ENCODE results near the gene CD247. TPM values are rescaled to one million over a fixed set of nuclear protein-coding genes. Genes with fewer than 3 reads are reported as not detected.

The CD247 gene
- total RNA-seq, 1 donor from 2014 or later: 9.8 TPM

DNA sequence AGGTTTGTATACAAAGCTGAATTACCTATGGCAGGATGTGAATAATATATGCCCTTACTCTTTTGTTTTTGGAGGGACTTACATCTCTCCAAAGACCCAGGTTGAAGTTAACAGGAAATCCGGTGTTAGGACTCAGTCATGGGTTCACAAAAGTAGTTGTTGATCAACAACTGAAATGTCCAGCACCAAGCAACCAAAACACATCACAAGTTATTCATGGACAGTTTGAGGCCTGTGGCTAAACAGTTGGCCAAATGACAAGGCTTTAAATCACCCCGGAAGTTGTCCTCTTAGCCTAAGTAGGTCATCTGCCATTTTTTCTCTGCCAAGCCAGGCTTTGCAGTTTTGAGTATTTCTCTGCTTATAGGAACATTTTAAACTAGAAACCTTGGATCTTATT is 89.9 kb downstream of the CD247 start:
- intact Hi-C loops (cut with DNase I): no loop called here
- Histone ChIP-seq H3K4me3 (no peak overlapping the region), H3K9me3 (no peaks in the 10 kb centered on the region), H3K27me3 (no peaks in the 10 kb centered on the region), H3K4me1 (peaks cover 17% of the 10 kb centered on the region), H3K36me3 (no peaks in the 10 kb centered on the region), H3K27ac (no peak overlapping the region)
- TF ChIP-seq, protein P1, sequence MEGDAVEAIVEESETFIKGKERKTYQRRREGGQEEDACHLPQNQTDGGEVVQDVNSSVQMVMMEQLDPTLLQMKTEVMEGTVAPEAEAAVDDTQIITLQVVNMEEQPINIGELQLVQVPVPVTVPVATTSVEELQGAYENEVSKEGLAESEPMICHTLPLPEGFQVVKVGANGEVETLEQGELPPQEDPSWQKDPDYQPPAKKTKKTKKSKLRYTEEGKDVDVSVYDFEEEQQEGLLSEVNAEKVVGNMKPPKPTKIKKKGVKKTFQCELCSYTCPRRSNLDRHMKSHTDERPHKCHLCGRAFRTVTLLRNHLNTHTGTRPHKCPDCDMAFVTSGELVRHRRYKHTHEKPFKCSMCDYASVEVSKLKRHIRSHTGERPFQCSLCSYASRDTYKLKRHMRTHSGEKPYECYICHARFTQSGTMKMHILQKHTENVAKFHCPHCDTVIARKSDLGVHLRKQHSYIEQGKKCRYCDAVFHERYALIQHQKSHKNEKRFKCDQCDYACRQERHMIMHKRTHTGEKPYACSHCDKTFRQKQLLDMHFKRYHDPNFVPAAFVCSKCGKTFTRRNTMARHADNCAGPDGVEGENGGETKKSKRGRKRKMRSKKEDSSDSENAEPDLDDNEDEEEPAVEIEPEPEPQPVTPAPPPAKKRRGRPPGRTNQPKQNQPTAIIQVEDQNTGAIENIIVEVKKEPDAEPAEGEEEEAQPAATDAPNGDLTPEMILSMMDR (IDR thresholded peaks at IDR 0.05): no peak
- TF ChIP-seq POLR2A (IDR thresholded peaks at IDR 0.05) (no peak), POLR2AphosphoS5 (IDR thresholded peaks at IDR 0.05; ENCODE audit: insufficient read depth in 1 of 2, low read depth in 1 of 2) (no peak)
- no peak for DNase-seq (ENCODE audit: extremely low spot score in 2 of 2)

GRCh38 chr1:167427848-167428247 is 90.5 kb downstream of the CD247 start:
- no peak overlapping the region for H3K4me3 ChIP-seq
- no peaks in the 10 kb centered on the region for H3K27me3 ChIP-seq
- intact Hi-C loops (cut with DNase I): no loop called here
- H3K36me3 ChIP-seq: no peaks in the 10 kb centered on the region
- H3K27ac ChIP-seq: no peak overlapping the region
- no peaks in the 10 kb centered on the region for H3K9me3 ChIP-seq
- peaks cover 21% of the 10 kb centered on the region for H3K4me1 ChIP-seq
- no peak for DNase-seq (ENCODE audit: extremely low spot score in 2 of 2)
- TF ChIP-seq POLR2AphosphoS5 (IDR thresholded peaks at IDR 0.05; ENCODE audit: insufficient read depth in 1 of 2, low read depth in 1 of 2) (no peak), POLR2A (IDR thresholded peaks at IDR 0.05) (no peak)
- TF ChIP-seq, protein P1 (IDR thresholded peaks at IDR 0.05): no peak

- intact Hi-C loops (cut with DNase I): no loop called here
- DNase-seq (ENCODE audit: extremely low spot score in 2 of 2): no peak
- Histone ChIP-seq H3K4me1 (peaks cover 21% of the 10 kb centered on the region), H3K27ac (no peak overlapping the region), H3K36me3 (no peaks in the 10 kb centered on the region), H3K9me3 (no peaks in the 10 kb centered on the region), H3K4me3 (no peak overlapping the region), H3K27me3 (no peaks in the 10 kb centered on the region)
- TF ChIP-seq POLR2A (IDR thresholded peaks at IDR 0.05) (no peak), POLR2AphosphoS5 (IDR thresholded peaks at IDR 0.05; ENCODE audit: insufficient read depth in 1 of 2, low read depth in 1 of 2) (no peak)
- TF ChIP-seq, protein P1 (IDR thresholded peaks at IDR 0.05): no peak
Observed at GRCh38 chr1:167426716-167427115, 91.6 kb downstream of the CD247 start.

DNA sequence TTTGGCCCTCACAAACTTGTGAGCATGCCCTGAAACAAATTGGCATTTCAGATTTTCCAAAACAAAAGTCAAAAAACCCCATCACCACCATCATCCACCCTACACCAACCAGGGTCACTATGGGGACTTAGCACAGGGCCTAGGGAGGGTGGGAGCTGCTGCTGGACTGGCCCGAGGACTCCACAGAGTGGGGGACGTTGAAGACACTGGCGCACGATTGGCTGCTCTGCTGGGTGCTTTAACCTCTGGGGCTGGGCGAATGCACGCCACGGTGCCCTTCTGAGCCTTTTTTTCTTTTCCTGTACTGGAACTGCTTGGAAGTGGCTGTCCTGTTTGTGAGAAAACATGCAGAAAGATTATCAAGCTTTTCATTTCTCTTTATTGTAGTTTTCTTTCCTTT is 92.8 kb downstream of the CD247 start:
- H3K36me3 ChIP-seq: no peaks in the 10 kb centered on the region

More for the DNA sequence above, 92.8 kb downstream of the CD247 start:
- Histone ChIP-seq H3K27ac (no peak overlapping the region), H3K4me3 (no peak overlapping the region), H3K27me3 (no peaks in the 10 kb centered on the region), H3K4me1 (peaks cover 21% of the 10 kb centered on the region), H3K9me3 (no peaks in the 10 kb centered on the region)
- DNase-seq (ENCODE audit: extremely low spot score in 2 of 2): no peak
- intact Hi-C loops (cut with DNase I): no loop called here
- TF ChIP-seq, protein P1 (IDR thresholded peaks at IDR 0.05): no peak
- no peak for TF ChIP-seq POLR2A (IDR thresholded peaks at IDR 0.05)
- no peak for TF ChIP-seq POLR2AphosphoS5 (IDR thresholded peaks at IDR 0.05; ENCODE audit: insufficient read depth in 1 of 2, low read depth in 1 of 2)

Data from vagina (tissue), 2 donors.